Measurements from ENCODE around the gene ADM5. TPM values are rescaled to one million over a fixed set of nuclear protein-coding genes. Genes with fewer than 3 reads are reported as not detected.

ADM5 gene
- total RNA-seq, 2 experiments from 2014 or later = 4.1 to 4.3 TPM

GRCh38 chr19:49739933-49740332 lies 50.5 kb downstream of the ADM5 start:
- H3K27ac Mint-ChIP-seq = no peak overlapping the region
- DNase-seq (no peak), ATAC-seq (ENCODE audit: low read depth) (no peak)
- H3K27me3 Mint-ChIP-seq = no peaks in the 10 kb centered on the region
- H3K4me1 Mint-ChIP-seq = peaks cover 5% of the 10 kb centered on the region
- no peaks in the 10 kb centered on the region for H3K9me3 Mint-ChIP-seq
- peaks cover 2% of the 10 kb centered on the region for H3K36me3 Mint-ChIP-seq
- no peak overlapping the region for H3K4me3 Mint-ChIP-seq
- POLR2A ChIA-PET = no interaction called here

Small RNA genes lying within 50 kb of the gene (microRNA-seq; reads per million reads assigned to microRNA genes)
- not detected for gene MIR5088

Other genes with a start within 250 kb of the ADM5 start
- gene SLC17A7, start 248.1 kb upstream of the ADM5 start, total RNA-seq = under 1 TPM; 0.14 to 0.25 TPM
- 100 to 1,000 TPM; 143 to 148 TPM for gene PIH1D1, start 237.8 kb upstream of the ADM5 start, total RNA-seq
- 10 to 100 TPM; 41.8 to 42.9 TPM for gene ALDH16A1, start 236.4 kb upstream of the ADM5 start, total RNA-seq
- gene FLT3LG, start 215.4 kb upstream of the ADM5 start, total RNA-seq = 100 to 1,000 TPM; 250 to 282 TPM
- 1,000 to 10,000 TPM; 2,936 to 3,173 TPM for gene RPL13A, start 202.0 kb upstream of the ADM5 start, total RNA-seq
- 1,000 to 10,000 TPM; 2,412 to 2,445 TPM for gene RPS11, start 193.2 kb upstream of the ADM5 start, total RNA-seq
- gene FCGRT, start 176.9 kb upstream of the ADM5 start, total RNA-seq = 10 to 100 TPM; 19.8 to 24.4 TPM
- gene RCN3, start 161.6 kb upstream of the ADM5 start, total RNA-seq = 1 to 10 TPM; 1.6 to 2.4 TPM
- 100 to 1,000 TPM; 122 to 125 TPM for gene NOSIP, start 109.0 kb upstream of the ADM5 start, total RNA-seq
- gene PRRG2, start 108.3 kb upstream of the ADM5 start, total RNA-seq = 1 to 10 TPM; 1.5 to 2.3 TPM
- 10 to 100 TPM; 49.7 TPM for gene PRR12, start 98.4 kb upstream of the ADM5 start, total RNA-seq
- gene RRAS, start 49.5 kb upstream of the ADM5 start, total RNA-seq = 10 to 100 TPM; 12.3 to 14.9 TPM
- gene SCAF1, start 47.4 kb upstream of the ADM5 start, total RNA-seq = 10 to 100 TPM; 64.7 to 66.9 TPM
- 100 to 1,000 TPM; 198 to 205 TPM for gene IRF3, start 23.7 kb upstream of the ADM5 start, total RNA-seq
- gene BCL2L12, start 23.7 kb upstream of the ADM5 start, total RNA-seq = 10 to 100 TPM; 63.4 to 71.3 TPM
- gene PRMT1, start 12.3 kb upstream of the ADM5 start, total RNA-seq = 100 to 1,000 TPM; 118 to 123 TPM
- 1 to 10 TPM; 2.1 to 4.1 TPM for gene CPT1C, start 1.5 kb downstream of the ADM5 start, total RNA-seq
- 1 to 10 TPM; 2.0 to 2.4 TPM for gene TSKS, start 73.7 kb downstream of the ADM5 start, total RNA-seq
- gene AP2A1, start 77.4 kb downstream of the ADM5 start, total RNA-seq = 10 to 100 TPM; 81.6 to 87.7 TPM
- gene FUZ, start 123.7 kb downstream of the ADM5 start, total RNA-seq = 10 to 100 TPM; 30.0 to 31.3 TPM
- 10 to 100 TPM; 60.4 to 66.3 TPM for gene MED25, start 128.7 kb downstream of the ADM5 start, total RNA-seq
- 100 to 1,000 TPM in 1 of 2 experiments, 10 to 100 TPM in 1; 99.7 to 102 TPM for gene PTOV1, start 161.6 kb downstream of the ADM5 start, total RNA-seq
- 100 to 1,000 TPM; 144 to 160 TPM for gene PNKP, start 178.0 kb downstream of the ADM5 start, total RNA-seq
- 10 to 100 TPM; 17.3 to 19.9 TPM for gene AKT1S1, start 187.8 kb downstream of the ADM5 start, total RNA-seq
- 10 to 100 TPM; 51.3 to 53.4 TPM for gene TBC1D17, start 188.1 kb downstream of the ADM5 start, total RNA-seq
- gene IL4I1, start 207.3 kb downstream of the ADM5 start, total RNA-seq = 1 to 10 TPM; 1.4 to 1.7 TPM
- gene ATF5, start 239.6 kb downstream of the ADM5 start, total RNA-seq = 1 to 10 TPM; 6.9 TPM
- 100 to 1,000 TPM in 1 of 2 experiments, 10 to 100 TPM in 1; 94.2 to 105 TPM for gene NUP62, start 239.9 kb downstream of the ADM5 start, total RNA-seq